GM19193 (cell line): ENCODE data around the gene MB21D2.

Source experiments
- POLR2A ChIP-seq: IDR thresholded peaks from 4 replicates; pipeline ENCODE4 v1.6.1; 2011; ENCODE audit not compliant: insufficient read depth, insufficient read length; ENCODE audit errors: extremely low read depth

MB21D2 gene

DNA sequence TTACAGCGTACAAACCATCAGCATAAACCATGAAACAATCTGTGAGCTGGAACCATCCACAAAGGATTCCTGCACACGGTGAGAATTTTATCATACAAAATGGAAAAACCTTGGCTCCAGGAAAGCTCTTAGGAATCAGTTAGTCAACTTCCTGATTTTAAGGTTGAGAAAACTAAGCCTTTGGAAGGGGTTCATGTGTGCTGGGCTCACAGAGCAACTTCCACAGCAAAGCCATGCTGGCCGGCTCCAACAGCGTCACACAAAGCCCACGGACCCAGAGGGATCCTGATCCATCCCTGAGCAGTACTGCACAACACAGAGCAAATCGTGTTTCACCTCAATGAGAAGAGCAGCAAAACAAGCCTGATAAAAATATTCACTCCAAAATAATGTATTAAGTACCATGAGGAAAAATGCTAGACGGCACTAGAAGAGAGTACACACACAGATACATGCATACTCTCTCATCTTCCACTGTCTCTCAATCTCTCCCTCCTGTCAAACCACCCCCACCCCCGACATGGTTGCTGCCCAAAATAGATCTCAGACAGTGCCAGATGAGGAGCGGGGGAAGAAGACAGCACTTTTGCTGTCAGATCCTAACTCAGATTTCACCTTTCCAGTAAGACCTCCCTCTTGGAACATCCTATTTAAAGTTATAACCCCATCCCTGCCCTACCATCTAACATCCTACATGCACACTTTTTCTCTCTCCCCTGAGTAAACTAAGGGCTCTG is 58.6 kb downstream of the MB21D2 start:
- no peak for TF ChIP-seq POLR2A

DNA sequence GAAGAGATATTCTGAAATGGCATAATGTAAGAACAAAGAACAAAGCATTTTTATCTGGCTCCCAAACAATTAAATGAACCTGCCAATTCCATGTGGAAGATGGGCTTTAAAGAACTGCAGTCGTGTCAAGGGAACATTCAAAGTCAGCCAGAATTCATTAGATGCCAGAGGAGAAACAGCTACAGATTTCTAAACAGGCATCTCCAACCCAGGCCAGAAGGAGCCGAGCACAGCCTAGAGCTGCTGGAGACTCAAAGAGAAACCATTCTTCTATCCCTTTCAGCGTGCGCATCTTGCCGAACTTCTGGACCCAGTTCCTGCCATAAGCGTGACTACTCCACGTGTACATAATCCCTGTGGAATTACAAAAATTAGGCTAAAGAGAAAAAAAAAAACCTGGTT is 60.4 kb downstream of the MB21D2 start:
- TF ChIP-seq POLR2A, result no peak

DNA sequence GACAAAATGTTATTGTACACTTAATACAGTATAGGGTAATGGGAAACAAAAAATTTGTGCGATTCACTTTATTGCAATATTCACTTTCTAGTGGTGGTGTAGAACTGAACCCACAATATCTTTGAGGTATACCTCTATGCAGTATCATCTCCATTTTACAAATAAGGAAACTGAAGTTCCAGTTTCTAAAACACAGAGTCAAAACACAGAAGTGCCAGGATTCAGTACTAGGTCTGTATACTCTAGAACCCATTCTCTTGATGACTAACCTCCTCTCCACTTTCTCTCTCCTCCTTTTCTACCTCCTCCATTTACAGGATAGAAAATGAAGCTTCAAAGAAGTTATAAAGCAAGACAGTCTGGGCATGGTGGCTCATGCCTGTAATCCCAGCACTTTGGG is 62.2 kb downstream of the MB21D2 start:
- TF ChIP-seq POLR2A, result no peak

DNA sequence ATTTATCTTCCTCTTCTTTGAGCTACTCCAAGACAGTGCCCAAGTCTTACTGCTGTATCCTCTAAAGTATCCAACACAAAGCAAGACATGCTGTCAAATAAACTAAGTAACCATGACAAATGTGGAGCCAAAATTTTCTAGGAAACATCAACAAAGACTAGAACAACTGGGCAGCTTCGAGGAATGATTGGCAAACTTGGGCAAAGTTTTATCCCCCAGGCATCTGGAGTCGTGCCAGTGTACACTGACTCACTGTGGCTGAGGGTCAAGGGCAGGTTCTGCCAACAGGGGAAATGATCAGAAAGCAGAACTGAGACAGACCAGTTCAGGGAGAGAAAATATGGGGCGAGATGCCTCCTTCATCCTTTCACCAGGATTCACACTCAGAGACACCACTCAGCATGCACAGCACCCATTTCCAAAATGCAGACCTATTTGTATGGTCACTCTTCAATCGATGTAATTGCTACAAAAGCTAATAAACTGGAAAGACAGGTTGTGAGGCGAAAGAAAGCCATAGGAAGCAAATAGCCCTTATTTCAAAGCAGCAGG is 65.8 kb downstream of the MB21D2 start:
- TF ChIP-seq POLR2A, result no peak

DNA sequence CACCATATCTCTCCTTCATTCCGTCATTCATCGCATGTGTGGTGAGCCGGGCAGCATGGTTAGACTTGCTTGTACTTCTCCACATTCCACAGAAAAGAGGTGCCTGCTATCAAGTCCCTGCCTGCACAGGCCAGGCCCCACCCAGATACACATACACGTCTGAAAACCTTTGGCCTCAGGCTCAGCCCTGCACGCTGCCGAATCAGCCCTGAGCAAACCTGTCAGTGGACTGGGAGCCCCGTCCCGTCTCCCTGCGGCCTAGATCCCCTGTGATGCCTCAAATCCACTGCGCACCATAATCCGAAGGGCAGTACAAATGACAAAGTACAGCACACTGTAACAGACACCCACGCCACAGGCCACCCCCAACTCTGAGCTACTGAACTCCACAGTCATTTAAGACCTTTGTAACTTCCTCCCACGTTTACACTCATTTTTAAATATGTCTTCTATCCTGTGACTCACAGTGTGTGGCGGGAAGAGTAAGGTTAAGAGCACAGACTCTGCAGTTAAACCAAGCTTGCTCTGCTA is 67.1 kb downstream of the MB21D2 start:
- TF ChIP-seq POLR2A, result no peak

DNA sequence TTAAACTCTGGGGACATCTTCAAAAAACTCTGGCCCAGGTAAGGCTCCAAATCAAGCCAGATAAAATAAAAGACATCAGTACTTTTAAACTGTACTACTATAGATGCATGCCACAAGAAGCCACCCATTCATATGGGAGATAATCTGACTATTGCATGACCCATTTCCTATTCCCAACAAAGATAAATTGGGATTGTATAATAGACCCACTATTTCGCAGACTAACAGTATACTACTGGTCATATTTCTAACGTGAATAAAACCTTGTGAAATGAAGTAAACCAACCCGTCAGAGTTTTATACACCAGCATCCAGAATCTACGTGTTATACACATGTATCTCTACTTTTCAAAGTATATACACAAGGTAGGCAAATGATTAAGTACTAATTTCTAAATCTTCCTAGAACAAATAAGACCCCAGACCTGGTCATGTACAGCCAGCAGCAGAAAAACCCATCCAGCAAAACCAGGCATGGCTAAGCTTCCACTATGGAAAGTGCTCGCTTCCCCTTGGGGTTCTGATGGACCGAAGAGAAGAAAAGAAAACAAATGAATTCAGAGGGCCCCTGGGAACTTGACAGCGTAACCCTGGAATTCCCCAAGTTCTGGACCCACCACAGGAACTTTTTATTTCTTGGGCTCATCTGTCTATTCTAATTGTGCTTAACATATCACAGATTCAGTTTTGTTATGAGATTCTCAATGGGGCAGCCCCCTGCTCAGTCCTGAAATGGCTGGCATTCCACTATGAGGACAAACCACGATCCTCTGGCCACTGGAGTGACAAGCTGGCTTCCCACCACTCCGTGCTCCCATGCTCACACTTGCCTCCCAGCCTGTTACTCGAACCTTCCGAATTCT is 69.1 kb downstream of the MB21D2 start:
- no peak for TF ChIP-seq POLR2A

DNA sequence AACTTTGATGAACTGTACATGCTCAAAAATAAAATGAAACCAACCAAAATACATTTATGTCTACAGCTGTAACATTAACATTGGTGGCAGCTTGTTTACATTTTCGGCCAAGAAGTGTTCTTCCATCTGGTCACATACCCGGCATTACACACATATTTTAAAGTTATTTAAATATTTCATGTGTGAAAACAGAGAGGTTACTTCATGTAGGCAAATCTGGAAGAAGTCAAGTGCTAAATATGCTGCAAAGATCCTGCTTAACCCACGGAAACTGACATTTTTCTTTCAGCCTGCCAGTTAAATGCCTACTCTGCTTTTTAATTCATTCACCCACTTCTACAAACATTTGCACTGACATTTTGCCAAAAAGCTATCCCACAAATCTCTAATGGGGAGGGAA is 69.7 kb downstream of the MB21D2 start:
- TF ChIP-seq POLR2A, result no peak

DNA sequence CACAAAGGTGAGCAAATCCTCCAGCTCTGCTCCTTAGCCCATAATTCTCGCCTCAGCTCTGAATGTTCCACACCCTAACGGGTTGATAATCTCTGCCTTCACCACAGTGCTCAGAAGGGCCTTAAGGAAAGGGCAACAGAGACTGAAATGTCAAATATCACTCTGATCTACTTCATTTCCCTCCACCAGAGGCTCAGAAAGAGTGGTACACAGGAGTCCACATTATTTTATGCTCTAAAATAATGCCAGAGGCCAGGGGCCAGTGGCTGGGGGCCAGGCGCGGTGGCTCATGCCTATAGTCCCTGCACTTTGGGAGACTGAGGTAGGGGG is 72.2 kb downstream of the MB21D2 start:
- TF ChIP-seq POLR2A, result no peak

DNA sequence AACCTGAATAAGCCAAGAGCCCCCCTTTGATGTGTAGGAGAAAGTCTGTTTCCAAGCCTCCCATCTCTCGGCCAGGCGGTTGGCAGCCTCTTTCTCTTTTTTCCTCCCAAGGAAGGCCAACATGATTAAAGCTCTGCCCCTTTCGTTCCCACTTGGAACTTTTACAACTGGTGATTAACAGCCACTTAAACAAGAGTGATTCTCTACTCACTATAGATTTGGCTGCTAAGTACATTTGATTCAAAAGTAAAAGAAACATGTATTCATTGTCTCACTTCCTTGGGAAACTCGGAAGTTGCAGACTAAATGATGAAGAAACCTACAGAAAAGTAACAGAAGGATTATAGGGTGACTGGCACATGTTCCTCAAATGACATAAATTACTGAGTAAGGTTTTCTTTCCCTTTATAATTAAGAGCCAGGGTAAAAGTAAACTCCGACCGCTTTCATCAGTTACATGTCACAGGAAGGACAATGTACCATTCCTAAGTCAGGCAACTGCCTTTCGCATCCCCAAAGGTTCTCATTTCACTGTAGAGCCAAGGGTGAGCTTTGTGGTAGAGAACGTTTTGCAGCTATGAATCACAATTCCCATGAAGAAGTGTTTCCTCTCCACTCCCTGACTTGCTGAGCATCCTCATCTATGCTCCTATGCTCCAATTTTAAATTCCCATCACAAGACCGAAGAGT is 72.7 kb downstream of the MB21D2 start:
- TF ChIP-seq POLR2A, result no peak

DNA sequence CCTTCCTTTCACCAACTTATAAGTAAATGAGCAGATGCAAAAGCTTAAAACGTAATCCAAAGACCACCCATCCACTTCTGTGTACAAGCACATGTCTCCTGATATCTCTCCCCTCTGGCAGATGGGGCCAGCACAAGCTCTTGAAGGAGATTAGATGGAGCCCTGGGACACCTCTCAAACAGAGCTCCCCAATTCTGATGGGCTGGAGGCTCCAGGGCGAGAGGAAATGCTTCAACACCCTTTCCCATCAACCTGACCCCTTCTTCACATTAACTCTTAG is 73.2 kb downstream of the MB21D2 start:
- no peak for TF ChIP-seq POLR2A

DNA sequence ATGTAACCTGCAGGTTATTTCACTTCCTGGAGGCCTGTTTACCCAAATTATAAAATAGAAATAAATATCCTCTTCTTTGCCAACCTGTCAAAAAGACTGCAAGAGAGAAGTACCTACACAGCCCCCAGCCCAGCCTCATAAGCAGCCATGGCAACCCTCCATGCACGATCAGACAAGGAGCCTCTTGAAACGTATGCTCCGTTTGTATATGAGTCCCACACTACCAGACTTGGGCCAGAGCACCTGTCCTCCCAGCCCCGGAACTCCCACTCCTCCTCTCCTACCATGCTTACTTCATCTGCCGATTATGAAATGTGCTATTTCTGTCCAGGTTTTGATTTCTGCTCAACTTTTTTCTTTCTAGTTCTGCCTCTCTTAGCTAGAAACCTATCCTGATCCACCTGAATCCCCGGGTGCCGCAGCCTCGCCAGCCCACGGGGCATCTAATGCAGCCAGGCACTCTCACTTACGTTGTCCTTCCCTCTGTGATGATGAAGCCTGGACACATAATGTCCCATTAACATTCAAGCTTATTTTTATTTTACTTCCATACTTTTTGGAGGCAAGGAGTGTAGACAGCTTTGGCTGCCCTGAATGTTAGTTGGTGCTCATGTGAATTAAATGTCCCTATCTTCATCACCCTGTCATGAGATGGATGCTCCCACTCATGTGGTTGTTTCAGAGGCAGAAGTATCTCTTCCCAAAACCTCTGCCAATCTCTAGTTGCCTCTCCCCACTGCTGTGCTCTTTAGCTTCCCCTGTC is 73.8 kb downstream of the MB21D2 start:
- TF ChIP-seq POLR2A, result no peak

DNA sequence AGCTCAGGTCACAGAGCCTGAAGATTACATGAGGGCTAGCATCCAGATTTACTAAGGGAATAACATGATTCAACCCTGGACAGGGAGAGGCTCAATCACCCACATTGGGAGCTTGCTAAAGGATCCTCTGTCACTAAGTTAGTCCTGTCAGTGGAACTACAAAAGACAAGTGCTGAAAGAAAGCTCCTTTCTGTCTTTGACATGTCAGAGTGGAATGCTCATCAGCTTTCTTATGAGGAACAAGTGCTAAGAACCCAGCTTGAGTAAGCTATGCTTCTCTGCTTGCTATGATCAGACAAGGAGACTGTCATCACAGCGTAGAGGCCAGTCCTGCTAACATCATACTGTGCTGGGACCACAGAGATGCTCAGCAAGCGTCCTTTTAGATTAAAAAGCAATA is 74.5 kb downstream of the MB21D2 start:
- no peak for TF ChIP-seq POLR2A

DNA sequence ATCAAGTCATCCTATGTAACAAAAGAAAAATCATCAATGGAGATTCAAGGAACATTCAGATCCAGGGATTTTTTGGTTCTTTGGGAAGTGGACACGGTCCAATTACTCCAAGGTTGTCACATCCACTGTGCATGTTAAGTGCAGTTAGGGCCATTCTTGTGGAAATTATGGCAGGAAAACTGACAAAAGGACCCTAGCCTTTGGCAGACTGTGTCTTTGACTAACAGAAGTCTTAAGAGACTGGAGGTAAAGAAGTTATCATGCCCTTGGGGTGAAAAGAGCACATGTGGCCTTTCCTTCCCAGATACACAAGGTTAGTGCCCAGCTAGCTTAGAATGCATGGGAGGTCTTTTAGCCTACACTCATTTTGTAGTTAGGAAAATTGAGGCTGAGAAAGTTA is 74.9 kb downstream of the MB21D2 start:
- no peak for TF ChIP-seq POLR2A

DNA sequence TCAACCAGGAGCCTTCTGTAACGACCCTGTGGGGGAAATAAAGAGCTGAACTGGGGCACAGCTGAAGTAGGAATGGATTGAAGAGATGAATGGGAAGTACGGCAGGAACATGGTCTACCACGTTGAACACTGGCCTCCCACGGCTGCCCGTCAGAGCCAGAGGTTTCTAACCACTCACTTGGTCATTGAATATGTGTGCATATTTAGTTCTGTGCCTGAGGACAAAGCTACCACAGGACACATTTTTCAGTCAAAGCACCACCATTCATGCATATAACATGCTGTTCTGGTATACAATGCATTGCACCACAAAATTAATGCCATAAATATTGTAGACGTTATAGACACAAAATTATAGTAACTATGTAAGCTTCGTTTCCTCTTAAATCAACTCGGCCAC is 75.5 kb downstream of the MB21D2 start:
- no peak for TF ChIP-seq POLR2A

DNA sequence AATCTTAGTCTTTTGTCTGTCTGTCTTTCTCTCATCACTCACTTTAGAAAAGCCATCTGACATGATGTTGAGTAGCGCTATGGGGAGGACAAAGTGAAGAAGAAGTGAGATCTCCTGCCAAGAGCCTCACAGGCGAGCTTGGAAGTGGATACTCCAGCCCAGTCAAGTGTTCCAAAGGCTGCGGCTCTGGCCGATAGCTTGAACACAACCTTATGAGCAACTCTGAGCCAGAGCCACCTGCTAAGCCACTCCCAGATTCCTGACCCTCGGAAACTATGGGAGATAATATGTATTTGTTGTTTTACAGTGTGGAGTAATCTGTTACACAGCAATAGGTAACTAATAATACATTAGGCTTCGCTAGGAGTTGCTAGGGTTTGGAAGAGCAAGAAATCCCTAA is 76.2 kb downstream of the MB21D2 start:
- no peak for TF ChIP-seq POLR2A
